DOHH2 (cell line): ENCODE data around the gene PARM1.

Source experiments
- H3F3A ChIP-seq: fragments of 200-600 bp; sonication (generic), shearing (Covaris generic); 2 replicates; pipeline ENCODE4 v1.6.0; 2016; ENCODE audit warnings: antibody characterized with exemption, mild to moderate bottlenecking; ENCODE audit not compliant: control insufficient read depth, insufficient read depth
- H3K27ac ChIP-seq: fragments of 200-600 bp; sonication (generic); 2 replicates; pipeline ENCODE4 v1.5.1; 2014; ENCODE audit warnings: low read depth, mild to moderate bottlenecking, low read length, moderate library complexity
- H3K27me3 ChIP-seq: fragments of 200-600 bp; sonication (generic); 2 replicates; pipeline ENCODE4 v1.6.1; 2014; ENCODE audit warnings: mild to moderate bottlenecking, low read length, mixed read lengths; ENCODE audit not compliant: control insufficient read depth
- H3K36me3 ChIP-seq: fragments of 200-600 bp; sonication (generic); 2 replicates; pipeline ENCODE4 v1.6.1; 2014; ENCODE audit warnings: mild to moderate bottlenecking, low read length, moderate library complexity, mixed read lengths; ENCODE audit not compliant: control insufficient read depth
- H3K4me1 ChIP-seq: fragments of 200-600 bp; sonication (generic); 2 replicates; pipeline ENCODE4 v1.6.1; 2014; ENCODE audit warnings: mild to moderate bottlenecking, low read length, mixed read lengths; ENCODE audit not compliant: control insufficient read depth
- H3K4me2 ChIP-seq: fragments of 200-600 bp; sonication (generic); 2 replicates; pipeline ENCODE4 v1.6.0; 2014; ENCODE audit warnings: mild to moderate bottlenecking, low read length, moderate library complexity
- H3K4me3 ChIP-seq: fragments of 200-600 bp; sonication (generic); 2 replicates; pipeline ENCODE4 v1.5.1; 2014; ENCODE audit warnings: mild to moderate bottlenecking, low read length, mixed read lengths
- H3K79me2 ChIP-seq: fragments of 200-600 bp; sonication (generic); 2 replicates; pipeline ENCODE4 v1.6.1; 2014; ENCODE audit warnings: mild to moderate bottlenecking, low read length, mixed read lengths; ENCODE audit not compliant: control insufficient read depth
- H3K9me2 ChIP-seq: fragments of 200-600 bp; sonication (generic); replicated peaks from 2 replicates; pipeline ENCODE4 v1.6.1; 2014; ENCODE audit warnings: mild to moderate bottlenecking, low read length, mixed read lengths; ENCODE audit not compliant: control insufficient read depth
- H3K9me3 ChIP-seq: fragments of 200-600 bp; sonication (generic); 2 replicates; pipeline ENCODE4 v1.6.1; 2014; ENCODE audit warnings: antibody characterized with exemption, low read length, mixed read lengths; ENCODE audit not compliant: control insufficient read depth, insufficient read depth
- H4K20me1 ChIP-seq: fragments of 200-600 bp; sonication (generic); 2 replicates; pipeline ENCODE4 v1.6.0; 2014; ENCODE audit warnings: low read depth, mild to moderate bottlenecking, antibody characterized with exemption, low read length, moderate library complexity; ENCODE audit not compliant: control insufficient read depth, insufficient read depth
- CTCF ChIP-seq: fragments of 200-600 bp; sonication (generic); IDR thresholded peaks from one replicate; pipeline ENCODE4 v1.5.1; 2014; ENCODE audit warnings: antibody characterized with exemption, mild to moderate bottlenecking, low read depth, low read length; ENCODE audit not compliant: poor library complexity, severe bottlenecking
- EZH2phosphoT487 ChIP-seq: fragments of 200-600 bp; sonication (generic); IDR thresholded peaks from 2 replicates; pipeline ENCODE4 v1.6.1; 2017; ENCODE audit warnings: borderline replicate concordance, mild to moderate bottlenecking, antibody characterized with exemption, low read length, moderate library complexity, mixed read lengths

Gene PARM1

GRCh38 chr4:74890341-74890740 lies 42.6 kb upstream of the PARM1 start:
- H3K4me2 ChIP-seq = no peak overlapping the region
- H3K27ac ChIP-seq = no peak overlapping the region

GRCh38 chr4:74891037-74891436 lies 41.9 kb upstream of the PARM1 start:
- Histone ChIP-seq H3K4me2 (no peak overlapping the region), H3K27ac (no peak overlapping the region), H3K4me3 (no peak overlapping the region), H3K36me3 (no peaks in the 10 kb centered on the region), H4K20me1 (no peaks in the 10 kb centered on the region), H3K27me3 (no peaks in the 10 kb centered on the region), H3K9me2 (no peaks in the 10 kb centered on the region), H3K79me2 (no peaks in the 10 kb centered on the region), H3K4me1 (no peaks in the 10 kb centered on the region), H3F3A (no peaks in the 10 kb centered on the region), H3K9me3 (no peaks in the 10 kb centered on the region)
- TF ChIP-seq EZH2phosphoT487 = no peak
- no peak for TF ChIP-seq CTCF

More at GRCh38 chr4:74890341-74890740, 42.6 kb upstream of the PARM1 start:
- Histone ChIP-seq H3K4me1 (no peaks in the 10 kb centered on the region), H3K27me3 (no peaks in the 10 kb centered on the region), H4K20me1 (no peaks in the 10 kb centered on the region), H3K9me2 (no peaks in the 10 kb centered on the region), H3K36me3 (no peaks in the 10 kb centered on the region), H3F3A (no peaks in the 10 kb centered on the region), H3K9me3 (no peaks in the 10 kb centered on the region), H3K79me2 (no peaks in the 10 kb centered on the region), H3K4me3 (no peak overlapping the region)
- no peak for TF ChIP-seq EZH2phosphoT487
- no peak for TF ChIP-seq CTCF

DNA sequence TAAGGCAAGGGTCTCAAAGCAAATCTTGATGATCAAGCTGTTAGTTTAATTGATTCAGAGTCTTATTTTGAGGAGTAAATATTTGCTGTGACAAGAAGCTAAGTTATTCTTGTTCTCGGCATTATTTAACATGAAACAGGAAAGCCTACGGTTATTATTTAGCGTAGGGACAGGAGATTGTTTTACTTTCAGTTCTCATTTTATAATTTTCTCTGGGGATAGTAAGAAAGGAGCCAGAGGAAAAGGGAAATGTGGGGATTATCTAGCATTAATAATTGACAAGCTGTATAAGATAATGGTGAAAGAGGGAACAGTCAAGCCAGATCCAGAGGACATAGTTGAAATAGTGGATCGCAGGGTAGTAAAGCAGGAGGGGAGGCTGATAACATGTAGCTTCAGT lies 39.7 kb upstream of the PARM1 start:
- no peaks in the 10 kb centered on the region for H3K9me2 ChIP-seq
- no peak overlapping the region for H3K27ac ChIP-seq
- H3F3A ChIP-seq = no peaks in the 10 kb centered on the region
- no peak for TF ChIP-seq EZH2phosphoT487
- no peak for TF ChIP-seq CTCF
- no peaks in the 10 kb centered on the region for H4K20me1 ChIP-seq
- H3K27me3 ChIP-seq = no peaks in the 10 kb centered on the region
- H3K9me3 ChIP-seq = no peaks in the 10 kb centered on the region
- no peak overlapping the region for H3K4me2 ChIP-seq
- no peaks in the 10 kb centered on the region for H3K4me1 ChIP-seq
- H3K79me2 ChIP-seq = no peaks in the 10 kb centered on the region
- no peak overlapping the region for H3K4me3 ChIP-seq
- H3K36me3 ChIP-seq = no peaks in the 10 kb centered on the region

- TF ChIP-seq EZH2phosphoT487 (no peak), CTCF (no peak)
- Histone ChIP-seq H3K27ac (no peak overlapping the region), H3F3A (no peaks in the 10 kb centered on the region)
These were observed 36.3 kb upstream of the PARM1 start for GRCh38 chr4:74896595-74896994.

More at GRCh38 chr4:74896595-74896994, 36.3 kb upstream of the PARM1 start:
- H3K9me3 ChIP-seq = no peaks in the 10 kb centered on the region
- no peaks in the 10 kb centered on the region for H3K27me3 ChIP-seq
- H4K20me1 ChIP-seq = no peaks in the 10 kb centered on the region
- no peaks in the 10 kb centered on the region for H3K4me1 ChIP-seq
- no peaks in the 10 kb centered on the region for H3K79me2 ChIP-seq
- H3K4me2 ChIP-seq = no peak overlapping the region
- no peak overlapping the region for H3K4me3 ChIP-seq
- no peaks in the 10 kb centered on the region for H3K9me2 ChIP-seq
- H3K36me3 ChIP-seq = no peaks in the 10 kb centered on the region
